ES-I3 (cell line): ENCODE results near the gene CPM.

Source experiments
- H3K36me3 ChIP-seq: 2 replicates; pipeline ENCODE4 v1.6.1; 2013; ENCODE audit warnings: mild to moderate bottlenecking, low read length, control low read depth, moderate library complexity; ENCODE audit not compliant: insufficient read depth
- H3K4me1 ChIP-seq: 2 replicates; pipeline ENCODE4 v1.6.1; 2013; ENCODE audit warnings: mild to moderate bottlenecking, control low read depth, low read length; ENCODE audit not compliant: insufficient read depth
- H3K9ac ChIP-seq: 2 replicates; pipeline ENCODE4 v1.6.1; 2013; ENCODE audit warnings: low read depth, mild to moderate bottlenecking, low read length, moderate library complexity
- H3K9me3 ChIP-seq: 2 replicates; pipeline ENCODE4 v1.6.1; 2013; ENCODE audit warnings: mild to moderate bottlenecking, low read length, moderate library complexity; ENCODE audit not compliant: control insufficient read depth, insufficient read depth

CPM gene

DNA sequence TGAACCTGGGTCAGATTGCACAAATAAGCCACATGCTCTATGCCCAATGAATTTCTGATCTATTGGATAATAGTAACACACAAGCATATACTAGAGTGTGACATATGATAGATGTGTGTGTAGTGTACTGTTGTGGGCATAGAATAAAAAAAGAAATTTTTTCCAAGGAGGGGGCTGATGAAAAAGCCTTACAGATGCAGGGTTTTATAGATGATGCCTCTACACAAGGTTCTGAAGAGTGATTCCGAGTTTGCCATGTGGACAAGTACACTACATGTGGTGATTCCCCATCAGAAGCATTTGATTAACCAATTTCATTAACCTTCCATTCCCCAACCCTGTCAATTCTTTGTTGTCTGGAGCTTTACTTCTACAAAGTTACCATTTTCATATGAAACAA is 45.3 kb downstream of the CPM start:
- Histone ChIP-seq H3K36me3 (no peaks in the 10 kb centered on the region), H3K9me3 (no peaks in the 10 kb centered on the region), H3K4me1 (peaks cover 3% of the 10 kb centered on the region; the same call in 1 of the 2 replicates), H3K9ac (no peak overlapping the region)

DNA sequence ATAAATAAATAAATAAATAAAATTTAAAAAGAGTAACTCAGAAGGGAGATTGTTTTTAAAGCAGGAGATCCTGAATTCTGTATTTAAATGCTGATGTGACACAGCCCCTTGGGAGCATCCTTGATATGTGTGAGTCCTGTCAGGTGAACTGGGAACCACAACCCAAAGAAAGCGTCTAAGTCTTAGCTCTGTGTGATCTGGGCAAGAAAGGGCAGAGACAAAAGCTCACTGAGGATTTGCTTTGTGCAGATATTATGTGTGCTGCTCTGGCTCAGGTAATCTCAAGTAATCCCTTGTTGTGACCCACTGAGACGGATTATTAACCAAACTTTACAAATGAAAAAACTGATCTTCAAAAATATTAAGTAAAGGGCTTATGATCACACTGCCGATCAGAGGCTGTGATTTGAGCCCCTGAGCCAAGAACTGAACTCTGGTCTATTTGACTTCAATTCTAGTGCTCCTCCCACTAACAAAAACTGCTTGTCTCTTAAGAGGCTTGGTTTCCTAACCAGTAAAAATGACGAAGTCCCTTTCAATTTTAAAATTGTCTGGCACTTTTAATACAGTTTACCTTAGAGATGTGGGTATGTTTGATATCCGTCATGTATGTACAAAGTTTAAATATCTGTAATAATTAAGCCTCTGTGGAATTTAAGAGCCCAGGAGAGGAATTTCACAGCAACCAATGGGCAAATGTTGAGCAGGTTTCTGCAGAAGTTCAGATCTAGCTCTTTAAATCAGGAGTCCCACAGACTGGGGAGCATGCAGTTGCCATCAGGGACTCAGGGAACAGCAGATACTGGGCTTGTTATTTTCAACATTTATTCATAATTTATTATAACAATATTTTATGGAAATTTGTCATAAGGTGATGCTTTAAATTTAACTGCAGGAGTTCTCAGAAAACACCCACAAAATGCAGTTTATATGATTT is 46.1 kb downstream of the CPM start:
- Histone ChIP-seq H3K36me3 (no peaks in the 10 kb centered on the region), H3K9ac (no peak overlapping the region), H3K4me1 (no peaks in the 10 kb centered on the region), H3K9me3 (no peaks in the 10 kb centered on the region)

DNA sequence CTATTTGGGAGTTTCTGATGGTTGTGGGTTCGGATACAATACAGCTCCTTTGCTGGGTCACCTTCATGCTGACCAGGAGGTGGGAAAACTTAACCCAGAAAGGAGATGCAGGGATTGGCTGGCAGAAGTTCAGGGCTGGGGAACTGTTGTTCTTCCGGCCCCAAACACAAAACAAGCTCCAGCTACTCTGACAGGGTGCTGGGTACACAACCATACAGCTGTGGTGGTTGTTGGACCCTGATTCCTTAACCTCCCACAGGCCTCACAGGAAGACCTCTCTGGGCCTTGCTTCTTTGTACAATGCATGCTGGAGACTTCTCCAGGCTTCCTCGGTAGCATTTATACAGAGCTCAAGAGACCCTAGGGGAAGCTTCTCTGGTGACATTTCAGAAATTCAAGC is 47.6 kb downstream of the CPM start:
- Histone ChIP-seq H3K9ac (no peak overlapping the region), H3K9me3 (no peaks in the 10 kb centered on the region), H3K36me3 (no peaks in the 10 kb centered on the region), H3K4me1 (no peaks in the 10 kb centered on the region)

DNA sequence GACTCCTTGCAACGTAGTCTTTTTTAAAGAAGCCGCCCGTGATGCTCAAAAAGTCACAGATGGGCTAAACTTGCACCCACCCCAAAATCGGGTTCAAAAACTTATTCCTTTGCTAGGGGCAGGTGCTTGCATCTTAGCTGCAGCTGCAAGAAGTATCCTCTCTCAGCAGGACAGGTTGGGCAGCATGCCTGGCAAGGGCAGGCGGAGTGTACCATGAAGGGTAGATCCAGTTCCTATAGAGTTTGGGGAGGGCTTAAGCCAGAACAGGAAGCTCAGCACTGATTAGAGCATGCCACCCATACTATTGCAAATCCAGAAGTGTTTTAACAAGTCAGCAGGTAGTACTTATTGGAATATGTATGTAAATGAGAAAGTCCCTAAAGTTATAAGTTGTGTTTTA is 48.7 kb downstream of the CPM start:
- no peaks in the 10 kb centered on the region for H3K36me3 ChIP-seq
- H3K9me3 ChIP-seq = no peaks in the 10 kb centered on the region
- H3K4me1 ChIP-seq = no peaks in the 10 kb centered on the region
- no peak overlapping the region for H3K9ac ChIP-seq

DNA sequence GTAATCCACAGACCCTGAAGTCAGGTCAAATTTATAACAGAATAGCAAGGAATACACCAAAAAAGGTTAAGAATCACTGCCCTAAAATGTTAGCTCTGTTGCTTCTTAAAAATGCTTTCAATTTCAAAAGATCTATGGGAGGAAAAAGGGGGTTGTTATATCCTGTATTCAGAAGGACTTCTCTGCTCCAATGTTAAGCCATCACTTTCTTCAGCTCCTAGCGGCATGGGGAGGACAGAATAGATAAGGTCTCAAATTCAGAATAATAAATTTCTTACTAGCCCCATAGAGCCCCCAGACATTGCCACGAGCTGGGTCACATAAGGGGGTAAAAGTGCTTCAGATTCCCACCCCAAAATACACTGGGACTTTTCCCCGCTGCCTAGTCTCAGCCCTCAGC is 49.8 kb downstream of the CPM start:
- Histone ChIP-seq H3K9me3 (no peaks in the 10 kb centered on the region), H3K9ac (no peak overlapping the region), H3K36me3 (no peaks in the 10 kb centered on the region), H3K4me1 (no peaks in the 10 kb centered on the region)

DNA sequence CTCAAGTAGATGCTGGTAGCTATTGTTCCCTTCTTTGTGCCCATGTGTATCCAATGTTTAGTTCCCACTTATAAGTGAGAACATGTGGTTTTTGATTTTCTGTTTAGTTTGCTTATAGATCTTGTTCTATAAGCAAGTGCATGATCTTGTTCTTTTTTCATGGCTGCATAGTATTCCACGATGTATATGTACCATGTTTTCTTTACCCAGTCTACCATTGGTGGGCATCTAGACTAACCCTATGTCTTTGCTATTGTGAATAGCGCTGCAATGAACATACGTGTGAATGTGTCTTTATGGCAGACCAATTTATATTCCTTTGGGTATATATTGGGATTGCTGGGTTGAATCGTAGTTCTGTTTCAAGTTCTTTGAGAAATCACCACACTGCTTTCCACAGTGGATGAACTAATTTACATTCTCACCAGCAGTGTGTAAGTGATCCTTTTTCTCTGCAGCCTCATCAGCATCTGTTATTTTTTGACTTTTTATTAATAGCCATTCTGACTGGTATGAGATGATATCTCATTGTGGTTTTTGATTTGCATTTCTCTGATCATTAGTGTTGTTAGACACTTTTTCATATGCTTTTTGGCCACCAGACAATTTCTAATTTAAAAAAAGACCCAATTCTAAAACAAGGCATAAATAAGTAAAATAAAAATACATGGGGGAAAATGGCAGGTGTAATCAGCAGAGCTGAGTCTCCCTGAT is 50.6 kb downstream of the CPM start:
- Histone ChIP-seq H3K9ac (no peak overlapping the region), H3K9me3 (no peaks in the 10 kb centered on the region), H3K36me3 (no peaks in the 10 kb centered on the region), H3K4me1 (no peaks in the 10 kb centered on the region)

DNA sequence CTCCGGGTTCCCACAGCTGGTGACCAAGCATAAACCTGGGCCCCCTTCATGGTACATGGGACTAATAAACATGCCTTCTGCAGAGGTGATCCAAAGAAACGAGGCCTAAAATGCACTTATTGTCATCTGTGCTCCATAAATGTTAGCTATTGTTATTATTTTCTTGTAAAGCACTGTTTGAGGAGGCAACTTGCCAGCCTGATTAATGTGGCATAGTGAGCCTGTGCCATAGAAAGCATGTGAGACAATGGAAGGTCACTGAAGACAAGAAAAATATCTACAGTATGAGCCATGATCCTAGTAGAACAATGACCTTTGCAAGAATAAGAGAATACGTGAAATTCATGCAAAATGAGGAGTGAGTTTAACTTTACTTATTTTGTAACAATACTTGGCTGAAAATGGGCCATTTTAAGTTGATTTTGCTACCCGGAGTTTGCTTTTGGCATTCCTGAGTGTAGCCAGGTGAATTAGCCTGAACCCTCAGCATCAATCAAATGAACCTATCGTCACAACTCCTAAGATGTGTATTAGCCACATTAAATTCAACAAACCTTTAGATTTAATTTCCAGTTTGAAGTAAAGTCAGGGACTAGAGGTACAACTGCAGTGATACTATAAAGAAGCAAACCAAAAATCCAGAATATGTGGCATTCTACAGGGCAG is 52.2 kb downstream of the CPM start:
- Histone ChIP-seq H3K4me1 (no peaks in the 10 kb centered on the region), H3K36me3 (no peaks in the 10 kb centered on the region), H3K9ac (no peak overlapping the region), H3K9me3 (no peaks in the 10 kb centered on the region)

DNA sequence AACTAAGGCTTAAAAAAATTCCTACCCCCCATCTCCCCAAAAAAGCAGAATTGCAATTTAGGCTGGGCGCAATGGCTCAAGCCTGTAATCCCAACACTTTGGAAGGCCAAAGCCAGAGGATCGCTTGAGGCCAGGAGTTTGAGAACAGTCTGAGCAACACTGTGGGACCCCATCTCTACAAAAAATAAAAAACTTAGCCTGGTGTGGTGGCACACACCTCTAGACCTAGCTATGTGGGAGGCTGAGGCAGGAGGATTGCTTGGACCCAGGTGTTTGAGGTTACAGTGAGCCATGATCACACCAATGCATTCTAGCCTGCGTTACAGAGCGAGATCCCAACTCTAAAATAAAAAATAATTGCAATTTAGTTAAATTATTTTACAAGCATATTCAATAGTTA is 54.1 kb downstream of the CPM start:
- H3K9ac ChIP-seq = no peak overlapping the region
- H3K36me3 ChIP-seq = no peaks in the 10 kb centered on the region
- H3K9me3 ChIP-seq = no peaks in the 10 kb centered on the region
- H3K4me1 ChIP-seq = no peaks in the 10 kb centered on the region

DNA sequence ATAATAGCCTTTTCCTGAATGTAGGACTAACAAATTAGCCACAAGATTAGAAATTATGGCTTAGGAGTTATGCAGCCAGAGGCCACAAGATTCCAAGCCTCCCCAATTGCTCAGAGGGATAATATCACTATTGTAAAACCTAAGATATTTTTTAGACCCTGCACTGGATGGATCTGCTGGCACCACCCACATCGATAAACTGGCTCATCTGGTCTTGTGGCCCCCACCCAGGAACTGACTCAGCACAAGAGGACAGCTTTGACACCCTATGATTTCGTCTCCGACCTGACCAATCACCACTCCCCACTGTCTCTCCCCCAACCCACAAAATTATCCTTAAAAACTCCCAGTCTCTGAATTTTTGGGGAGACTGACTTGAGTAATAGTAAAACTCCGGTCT is 54.7 kb downstream of the CPM start:
- Histone ChIP-seq H3K4me1 (no peaks in the 10 kb centered on the region), H3K36me3 (no peaks in the 10 kb centered on the region), H3K9me3 (no peaks in the 10 kb centered on the region), H3K9ac (no peak overlapping the region)

DNA sequence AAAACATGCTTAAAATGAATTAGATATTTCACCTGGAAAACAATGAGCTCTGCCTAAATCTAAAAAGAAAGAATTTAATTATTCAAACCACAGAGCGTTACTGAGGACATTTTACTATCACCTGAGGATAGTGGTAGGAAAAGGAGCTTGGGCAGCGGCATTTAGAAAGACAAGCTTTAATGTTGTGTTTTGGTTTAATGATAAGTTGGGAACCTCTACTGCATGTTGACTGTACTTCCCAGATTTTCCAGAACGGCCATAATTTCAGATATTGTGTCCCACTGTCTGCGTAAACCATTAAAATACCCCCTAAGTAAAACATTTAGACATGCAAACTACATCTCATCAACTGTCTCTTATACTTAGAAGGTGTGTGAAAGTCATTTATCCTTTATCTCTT is 55.4 kb downstream of the CPM start:
- Histone ChIP-seq H3K4me1 (no peaks in the 10 kb centered on the region), H3K9ac (no peak overlapping the region), H3K36me3 (no peaks in the 10 kb centered on the region), H3K9me3 (no peaks in the 10 kb centered on the region)

DNA sequence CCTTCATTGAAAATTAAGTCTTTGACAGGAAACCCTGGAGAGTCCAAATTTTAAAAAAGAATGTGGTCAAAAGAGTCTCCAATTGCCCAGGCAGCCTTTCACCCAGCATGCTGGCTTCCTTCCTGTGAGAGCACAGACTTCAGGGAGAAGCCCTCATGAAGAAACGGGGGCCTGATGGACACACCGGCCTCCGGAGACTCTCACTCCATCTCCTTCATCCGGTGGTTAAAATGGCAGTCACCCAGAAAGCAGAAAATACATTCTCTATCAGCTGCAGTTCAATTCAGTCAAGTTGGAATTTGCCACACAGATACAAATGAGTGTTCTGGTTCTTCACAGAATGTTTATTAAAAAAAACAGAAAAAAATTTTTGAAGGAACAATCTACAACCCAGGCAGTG is 56.5 kb downstream of the CPM start:
- Histone ChIP-seq H3K36me3 (no peaks in the 10 kb centered on the region), H3K9me3 (no peaks in the 10 kb centered on the region), H3K9ac (no peak overlapping the region), H3K4me1 (no peaks in the 10 kb centered on the region)

DNA sequence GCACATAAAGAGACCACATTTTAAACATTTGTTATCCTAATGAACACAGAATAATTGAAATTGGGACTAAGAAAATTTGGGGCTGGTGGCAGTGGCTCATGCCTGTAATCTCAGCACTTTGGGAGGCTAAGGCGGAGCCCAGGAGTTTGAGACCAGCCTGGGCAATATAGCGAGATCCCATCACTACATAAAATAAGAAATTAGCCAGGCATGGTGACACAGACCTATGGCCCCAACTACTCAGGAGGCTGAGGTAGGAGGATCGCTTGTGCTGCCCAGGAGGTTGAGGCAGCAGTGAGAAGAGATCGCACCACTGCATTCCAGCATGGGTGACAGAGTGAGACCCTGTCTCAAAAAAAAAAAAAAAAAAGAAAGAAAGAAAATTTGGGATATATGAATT is 59.7 kb downstream of the CPM start:
- H3K36me3 ChIP-seq = no peaks in the 10 kb centered on the region
- H3K4me1 ChIP-seq = peaks cover under 1% of the 10 kb centered on the region; the same call in 1 of the 2 replicates
- H3K9ac ChIP-seq = no peak overlapping the region
- no peaks in the 10 kb centered on the region for H3K9me3 ChIP-seq

DNA sequence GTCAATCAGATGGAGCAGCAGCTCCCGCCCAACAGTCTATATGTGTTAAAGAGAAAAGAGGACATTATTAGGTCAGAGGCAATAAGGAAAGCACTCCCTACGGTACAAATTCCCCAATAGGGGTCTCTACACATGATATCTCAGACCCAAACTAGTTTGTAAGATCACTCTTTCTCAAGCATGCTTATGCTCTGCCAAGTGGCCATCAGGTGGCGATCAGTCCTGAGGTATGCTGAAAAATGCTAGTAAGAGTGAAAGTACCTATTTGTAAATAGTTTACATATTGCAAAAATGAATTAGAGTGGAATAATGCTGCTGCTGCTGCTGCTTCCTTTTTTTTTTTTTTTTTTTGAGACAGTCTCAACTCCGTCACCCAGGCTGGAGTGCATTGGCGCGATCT is 61.0 kb downstream of the CPM start:
- peaks cover 11% of the 10 kb centered on the region for H3K4me1 ChIP-seq
- no peaks in the 10 kb centered on the region for H3K36me3 ChIP-seq
- H3K9me3 ChIP-seq = no peaks in the 10 kb centered on the region
- no peak overlapping the region for H3K9ac ChIP-seq

DNA sequence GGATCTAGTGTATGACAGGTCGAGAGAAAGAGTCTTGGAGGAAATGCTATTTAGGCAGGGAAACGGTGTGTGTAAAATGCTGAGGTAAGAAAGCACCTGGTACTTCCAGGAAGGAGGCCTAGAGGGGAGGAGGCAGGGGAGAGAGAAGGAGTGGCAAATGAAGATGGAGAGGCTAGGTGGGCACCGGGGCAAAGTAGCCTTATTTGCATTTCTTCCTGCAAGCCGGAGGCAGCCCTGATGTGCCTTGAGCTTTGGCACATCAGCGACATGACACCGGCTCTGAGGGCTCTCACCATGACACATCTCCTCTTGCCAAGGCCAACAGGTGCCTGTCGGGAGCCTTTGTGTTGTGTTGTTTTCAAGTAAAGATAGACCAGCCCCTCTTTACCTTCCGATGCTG is 61.6 kb downstream of the CPM start:
- Histone ChIP-seq H3K4me1 (peaks cover 11% of the 10 kb centered on the region), H3K36me3 (no peaks in the 10 kb centered on the region), H3K9me3 (no peaks in the 10 kb centered on the region), H3K9ac (no peak overlapping the region)
